HCT116 (cell line): ENCODE data around the gene NSMCE3. TPM values are rescaled to one million over a fixed set of nuclear protein-coding genes. Genes with fewer than 3 reads are reported as not detected.

Source experiments
- ATAC-seq: fragments of 200-7000 bp; cut with Tn5 transposase; 2 replicates; pipeline ENCODE4 v1.9.1; 2020; ENCODE audit warnings: mild to moderate bottlenecking, moderate library complexity
- BruUV-seq: library from RNA; stranded (reverse); fragments of 400-500 nt; replicated peaks from 2 replicates; lab custom pipeline; 2021; lab: Mats Ljungman, UMichigan
- CTCF ChIA-PET: fragments of 300-600 bp; sonication (Branson Sonifier 250); formaldehyde crosslinking; loops from one replicate; lab custom pipeline; 2021; ENCODE audit warnings: antibody characterized with exemption; lab: Charles Lee
- POLR2A ChIA-PET: fragments of 300-600, 350-600 bp; sonication (Branson Sonifier 250); formaldehyde crosslinking; loops from one replicate; lab custom pipeline; 2021; ENCODE audit warnings: antibody characterized with exemption; lab: Charles Lee
- RAD21 ChIA-PET, 2 experiments: fragments of 300-600 bp; sonication (Branson Sonifier 250); formaldehyde crosslinking; loops; one replicate each; lab custom pipeline; 2023; ENCODE audit warnings: low total read pairs in 2 of 2; ENCODE audit not compliant: uncharacterized antibody in 2 of 2, unreplicated experiment in 2 of 2, low non-redundant PET in 1 of 2; lab: Charles Lee
- DNase-seq: peaks from one replicate; pipeline ENCODE4 v3.0.0-alpha.2; 2010; ENCODE audit warnings: low read depth, low spot score
- H2AFZ ChIP-seq: fragments of 200-600 bp; shearing (Covaris generic), sonication (generic); 2 replicates; pipeline ENCODE4 v1.6.1; 2017; ENCODE audit warnings: low read depth, mixed run types, mixed read lengths, antibody characterized with exemption, low read length; ENCODE audit not compliant: poor library complexity, severe bottlenecking
- H3K27ac ChIP-seq: 2 replicates; pipeline ENCODE4 v1.5.1; 2012; ENCODE audit warnings: low read depth, low read length
- H3K27me3 ChIP-seq: fragments of 200-600 bp; sonication (generic); 2 replicates; pipeline ENCODE4 v1.6.1; 2016; ENCODE audit warnings: mixed run types, low read length, mixed read lengths; ENCODE audit not compliant: insufficient read depth
- H3K36me3 ChIP-seq, 2 experiments: fragments of 200-500 bp in 1 of 2; fragments of 200-600 bp in 1 of 2; sonication (Bioruptor generic) in 1 of 2; sonication (generic) in 1 of 2; 2 replicates each; pipeline versions ENCODE4 v1.5.1 to v1.6.1; 2014 to 2016; ENCODE audit warnings: low read length in 2 of 2, inconsistent platforms in 1 of 2, mixed read lengths in 1 of 2, mixed run types in 1 of 2; ENCODE audit not compliant: insufficient read depth in 2 of 2, control insufficient read depth in 1 of 2
- H3K4me1 ChIP-seq, 2 experiments: fragments of 200-600 bp in 1 of 2; sonication (generic) in 1 of 2; 2 replicates each; pipeline versions ENCODE4 v1.5.1 to v1.6.1; 2012 to 2017; ENCODE audit warnings: low read length in 2 of 2, inconsistent platforms in 1 of 2, mild to moderate bottlenecking in 1 of 2, mixed read lengths in 1 of 2, mixed run types in 1 of 2, moderate library complexity in 1 of 2; ENCODE audit not compliant: insufficient read depth in 2 of 2, control insufficient read depth in 1 of 2
- H3K4me2 ChIP-seq: fragments of 200-600 bp; sonication (generic); 2 replicates; pipeline ENCODE4 v1.6.1; 2017; ENCODE audit warnings: mixed run types, low read length, mixed read lengths
- H3K4me3 ChIP-seq, 2 experiments: fragments of 200-600 bp in 1 of 2; sonication (generic) in 1 of 2; replicated peaks in 1 of 2; 2 replicates each; pipeline ENCODE4 v1.5.1; 2011 to 2016; ENCODE audit warnings: low read length in 2 of 2, control low read depth in 1 of 2, low read depth in 1 of 2, mild to moderate bottlenecking in 1 of 2, mixed read lengths in 1 of 2, mixed run types in 1 of 2
- H3K79me2 ChIP-seq: fragments of 200-600 bp; sonication (generic); 2 replicates; pipeline ENCODE4 v1.6.1; 2017; ENCODE audit warnings: mild to moderate bottlenecking, mixed run types, low read length, moderate library complexity, mixed read lengths; ENCODE audit not compliant: insufficient read depth
- H3K9ac ChIP-seq: fragments of 200-600 bp; sonication (generic); 2 replicates; pipeline ENCODE4 v1.6.1; 2016; ENCODE audit warnings: low read length, mixed read lengths
- H3K9me2 ChIP-seq: fragments of 200-600 bp; sonication (generic), shearing (Covaris generic); 2 replicates; pipeline ENCODE4 v1.6.1; 2017; ENCODE audit warnings: mixed run types, mild to moderate bottlenecking, moderate library complexity; ENCODE audit not compliant: insufficient read depth
- H3K9me3 ChIP-seq, 2 experiments: fragments of 200-500 bp in 1 of 2; fragments of 200-600 bp in 1 of 2; sonication (Bioruptor generic) in 1 of 2; sonication (generic) in 1 of 2; 2 replicates each; pipeline ENCODE4 v1.6.1; 2014 to 2017; ENCODE audit warnings: low read length in 2 of 2, mixed read lengths in 2 of 2, inconsistent platforms in 1 of 2, low read depth in 1 of 2, mild to moderate bottlenecking in 1 of 2, mixed run types in 1 of 2, moderate library complexity in 1 of 2; ENCODE audit not compliant: control insufficient read depth in 1 of 2, insufficient read depth in 1 of 2
- H4K20me1 ChIP-seq: fragments of 200-600 bp; sonication (generic), shearing (Covaris generic); 2 replicates; pipeline ENCODE4 v1.6.1; 2017; ENCODE audit warnings: mixed run types, mild to moderate bottlenecking, moderate library complexity; ENCODE audit not compliant: insufficient read depth
- CBX3 ChIP-seq: IDR thresholded peaks from 2 replicates; pipeline ENCODE4 v1.6.1; 2012; ENCODE audit warnings: low read depth
- CTCF ChIP-seq, 3 experiments: fragments of 200-600 bp in 1 of 3; sonication (generic) in 1 of 3; IDR thresholded peaks in 2 of 3; conservative IDR thresholded peaks in 1 of 3; 2 replicates each; pipeline ENCODE4 v1.5.1; 2012 to 2017; ENCODE audit warnings: low read depth in 2 of 3, low read length in 2 of 3, antibody characterized with exemption in 1 of 3, borderline replicate concordance in 1 of 3, control low read depth in 1 of 3, mild to moderate bottlenecking in 1 of 3, mixed read lengths in 1 of 3, mixed run types in 1 of 3, moderate library complexity in 1 of 3; ENCODE audit not compliant: insufficient read depth in 1 of 3
- JUND ChIP-seq: IDR thresholded peaks from 2 replicates; pipeline ENCODE4 v1.6.1; 2012
- POLR2A ChIP-seq: IDR thresholded peaks from 2 replicates; pipeline ENCODE4 v1.7.0; 2011; ENCODE audit warnings: borderline replicate concordance; ENCODE audit not compliant: insufficient read depth, insufficient read length; ENCODE audit errors: extremely low read depth
- ZFX ChIP-seq: fragments of 450-650 bp; IDR thresholded peaks from 2 replicates; pipeline ENCODE4 v1.6.1; 2017
- ZNF274 ChIP-seq: fragments of 200-500 bp; sonication (Bioruptor generic); IDR thresholded peaks from 2 replicates; pipeline ENCODE4 v1.6.1; 2014; ENCODE audit warnings: mild to moderate bottlenecking, low read depth, low read length, inconsistent platforms
- intact Hi-C: fragments of 100-400 bp; cut with micrococcal nuclease; formaldehyde crosslinking; loops from 2 replicates; pipeline ENCODE4 v1.10.0; 2022
- total RNA-seq: library from RNA; stranded (reverse); gene quantifications from one replicate; pipeline ENCODE4 v1.2.1, GENCODE V29; 2021; ENCODE audit not compliant: unreplicated experiment
- TF ChIP-seq, protein P1 (sequence below): IDR thresholded peaks from 2 replicates; pipeline ENCODE4 v1.6.1; 2012; ENCODE audit warnings: low read depth
- TF ChIP-seq, protein P2 (sequence below): IDR thresholded peaks from 2 replicates; pipeline ENCODE4 v1.6.1; 2012
- TF ChIP-seq, protein P3 (sequence below): IDR thresholded peaks from 2 replicates; pipeline ENCODE4 v1.6.1; 2011; ENCODE audit warnings: mild to moderate bottlenecking, low read length, moderate library complexity; ENCODE audit not compliant: insufficient replicate concordance; ENCODE audit errors: extremely low read depth

Gene NSMCE3
- total RNA-seq, 1 experiment from 2014 or later = 5.7 TPM

DNA sequence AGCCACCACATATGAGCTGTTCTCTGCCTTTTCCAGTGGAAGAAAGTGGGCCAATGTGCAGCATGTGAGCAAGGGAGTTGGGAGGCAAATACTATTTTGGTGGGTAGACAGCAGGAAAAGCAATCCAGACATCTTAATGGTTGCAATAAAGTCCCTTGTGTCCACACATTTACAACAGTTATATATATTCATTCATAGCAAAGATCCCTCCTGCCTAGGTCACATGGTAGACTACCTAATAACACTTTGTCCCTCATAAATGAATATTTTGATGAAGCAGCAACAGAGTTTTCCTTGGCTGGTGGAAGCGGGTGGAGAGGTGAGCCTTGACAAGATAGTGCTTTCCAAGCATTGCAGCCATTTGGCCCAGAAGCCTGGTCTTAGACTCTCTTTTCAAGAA, 6.2 kb upstream of the NSMCE3 start:
- intact Hi-C loops = no loop called here
- DNase-seq (no peak), ATAC-seq (no peak)
- no peaks in the 10 kb centered on the region for H4K20me1 ChIP-seq
- H3K27me3 ChIP-seq = no peaks in the 10 kb centered on the region
- H3K9ac ChIP-seq = no peak overlapping the region
- H3K9me3 ChIP-seq = no peaks in the 10 kb centered on the region
- CTCF ChIA-PET = no interaction called here
- H3K36me3 ChIP-seq = no peaks in the 10 kb centered on the region
- TF ChIP-seq ZNF274 = no peak
- TF ChIP-seq CTCF (IDR thresholded peaks at IDR 0.05 in 2 of 3, conservative IDR thresholded peaks at IDR 0.05 in 1 of 3; ENCODE audit: borderline replicate concordance in 1 of 3, insufficient read depth in 1 of 3, low read depth in 2 of 3, low read length in 2 of 3) = no peak
- TF ChIP-seq ZFX = no peak
- no peak for TF ChIP-seq CBX3
- TF ChIP-seq, protein P1, sequence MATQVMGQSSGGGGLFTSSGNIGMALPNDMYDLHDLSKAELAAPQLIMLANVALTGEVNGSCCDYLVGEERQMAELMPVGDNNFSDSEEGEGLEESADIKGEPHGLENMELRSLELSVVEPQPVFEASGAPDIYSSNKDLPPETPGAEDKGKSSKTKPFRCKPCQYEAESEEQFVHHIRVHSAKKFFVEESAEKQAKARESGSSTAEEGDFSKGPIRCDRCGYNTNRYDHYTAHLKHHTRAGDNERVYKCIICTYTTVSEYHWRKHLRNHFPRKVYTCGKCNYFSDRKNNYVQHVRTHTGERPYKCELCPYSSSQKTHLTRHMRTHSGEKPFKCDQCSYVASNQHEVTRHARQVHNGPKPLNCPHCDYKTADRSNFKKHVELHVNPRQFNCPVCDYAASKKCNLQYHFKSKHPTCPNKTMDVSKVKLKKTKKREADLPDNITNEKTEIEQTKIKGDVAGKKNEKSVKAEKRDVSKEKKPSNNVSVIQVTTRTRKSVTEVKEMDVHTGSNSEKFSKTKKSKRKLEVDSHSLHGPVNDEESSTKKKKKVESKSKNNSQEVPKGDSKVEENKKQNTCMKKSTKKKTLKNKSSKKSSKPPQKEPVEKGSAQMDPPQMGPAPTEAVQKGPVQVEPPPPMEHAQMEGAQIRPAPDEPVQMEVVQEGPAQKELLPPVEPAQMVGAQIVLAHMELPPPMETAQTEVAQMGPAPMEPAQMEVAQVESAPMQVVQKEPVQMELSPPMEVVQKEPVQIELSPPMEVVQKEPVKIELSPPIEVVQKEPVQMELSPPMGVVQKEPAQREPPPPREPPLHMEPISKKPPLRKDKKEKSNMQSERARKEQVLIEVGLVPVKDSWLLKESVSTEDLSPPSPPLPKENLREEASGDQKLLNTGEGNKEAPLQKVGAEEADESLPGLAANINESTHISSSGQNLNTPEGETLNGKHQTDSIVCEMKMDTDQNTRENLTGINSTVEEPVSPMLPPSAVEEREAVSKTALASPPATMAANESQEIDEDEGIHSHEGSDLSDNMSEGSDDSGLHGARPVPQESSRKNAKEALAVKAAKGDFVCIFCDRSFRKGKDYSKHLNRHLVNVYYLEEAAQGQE = no peak
- TF ChIP-seq, protein P2, sequence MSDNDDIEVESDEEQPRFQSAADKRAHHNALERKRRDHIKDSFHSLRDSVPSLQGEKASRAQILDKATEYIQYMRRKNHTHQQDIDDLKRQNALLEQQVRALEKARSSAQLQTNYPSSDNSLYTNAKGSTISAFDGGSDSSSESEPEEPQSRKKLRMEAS = no peak
- TF ChIP-seq POLR2A = no peak
- TF ChIP-seq, protein P3, sequence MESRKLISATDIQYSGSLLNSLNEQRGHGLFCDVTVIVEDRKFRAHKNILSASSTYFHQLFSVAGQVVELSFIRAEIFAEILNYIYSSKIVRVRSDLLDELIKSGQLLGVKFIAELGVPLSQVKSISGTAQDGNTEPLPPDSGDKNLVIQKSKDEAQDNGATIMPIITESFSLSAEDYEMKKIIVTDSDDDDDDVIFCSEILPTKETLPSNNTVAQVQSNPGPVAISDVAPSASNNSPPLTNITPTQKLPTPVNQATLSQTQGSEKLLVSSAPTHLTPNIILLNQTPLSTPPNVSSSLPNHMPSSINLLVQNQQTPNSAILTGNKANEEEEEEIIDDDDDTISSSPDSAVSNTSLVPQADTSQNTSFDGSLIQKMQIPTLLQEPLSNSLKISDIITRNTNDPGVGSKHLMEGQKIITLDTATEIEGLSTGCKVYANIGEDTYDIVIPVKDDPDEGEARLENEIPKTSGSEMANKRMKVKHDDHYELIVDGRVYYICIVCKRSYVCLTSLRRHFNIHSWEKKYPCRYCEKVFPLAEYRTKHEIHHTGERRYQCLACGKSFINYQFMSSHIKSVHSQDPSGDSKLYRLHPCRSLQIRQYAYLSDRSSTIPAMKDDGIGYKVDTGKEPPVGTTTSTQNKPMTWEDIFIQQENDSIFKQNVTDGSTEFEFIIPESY = no peak
- TF ChIP-seq JUND = no peak
- H3K9me2 ChIP-seq = no peaks in the 10 kb centered on the region
- RAD21 ChIA-PET = no interaction called here
- peaks cover 16 to 17% of the 10 kb centered on the region in 2 experiments for H3K4me1 ChIP-seq
- no peaks in the 10 kb centered on the region for H3K79me2 ChIP-seq
- POLR2A ChIA-PET = no interaction called here
- H3K4me3 ChIP-seq = no peak overlapping the region
- no TSS peak for BruUV-seq
- H3K4me2 ChIP-seq = no peak overlapping the region
- no peak overlapping the region for H3K27ac ChIP-seq
- H2AFZ ChIP-seq = no peak overlapping the region
